Hematopoietic multipotent progenitor cell treated with erythropoietin and hydrocortisone succinate and interleukin-3 and kit ligand, for 4 days (in vitro differentiated cells): ENCODE measurements around the gene KRTAP4-16.
"Not testable (repeated sequence)": the region's sequence is repeated elsewhere in the genome, so short reads cannot be mapped to it uniquely, and the experiment has no call there.

ENCODE experiments used
- DNase-seq: peaks from one replicate; pipeline ENCODE4 v3.0.0-alpha.2; 2015

Gene KRTAP4-16

GRCh38 chr17:41101586-41102259 lies at the start of gene KRTAP4-16:
Gene KRTAP4-16, minus strand, starts transcription at chr17:41102209. Its CDS starts 0 bp downstream, at chr17:41102209.
- DNase-seq = no peak

- DNase-seq = no peak
Measured at GRCh38 chr17:41151525-41151924, 49.5 kb upstream of the KRTAP4-16 start.

- DNase-seq = no peak
Measured at GRCh38 chr17:41150026-41150425, 48.0 kb upstream of the KRTAP4-16 start.

GRCh38 chr17:41149652-41149985 lies 47.6 kb upstream of the KRTAP4-16 start, which contains the start of gene KRTAP4-5:
Gene KRTAP4-5, minus strand, starts transcription at chr17:41149825. Its CDS starts 58 bp downstream, at chr17:41149767.
- no peak for DNase-seq

- DNase-seq = not testable (repeated sequence)
Measured at GRCh38 chr17:41148971-41149651, 47.1 kb upstream of the KRTAP4-16 start.

- no peak for DNase-seq
Measured at GRCh38 chr17:41147531-41148204, 45.7 kb upstream of the KRTAP4-16 start.

GRCh38 chr17:41145261-41145660 lies 43.3 kb upstream of the KRTAP4-16 start:
- no peak for DNase-seq

GRCh38 chr17:41144846-41145245 lies 42.8 kb upstream of the KRTAP4-16 start:
- no peak for DNase-seq

- DNase-seq = no peak
Measured at GRCh38 chr17:41141361-41141760, 39.4 kb upstream of the KRTAP4-16 start.

- DNase-seq = no peak
Measured at GRCh38 chr17:41140360-41141131, 38.5 kb upstream of the KRTAP4-16 start, which contains the start of gene KRTAP4-6. Gene KRTAP4-6, minus strand, starts transcription at chr17:41140544. Its CDS starts 57 bp downstream, at chr17:41140487.

GRCh38 chr17:41139865-41140264 lies 37.9 kb upstream of the KRTAP4-16 start:
- not testable (repeated sequence) for DNase-seq

- no peak for DNase-seq
Measured at GRCh38 chr17:41133880-41134735, 32.1 kb upstream of the KRTAP4-16 start.

GRCh38 chr17:41131979-41132378 lies 30.0 kb upstream of the KRTAP4-16 start:
- no peak for DNase-seq

- no peak for DNase-seq
Measured at GRCh38 chr17:41127371-41127770, 25.4 kb upstream of the KRTAP4-16 start.

GRCh38 chr17:41126412-41126811 lies 24.4 kb upstream of the KRTAP4-16 start:
- DNase-seq = no peak

GRCh38 chr17:41125064-41125463 lies 23.1 kb upstream of the KRTAP4-16 start:
- no peak for DNase-seq

GRCh38 chr17:41123991-41124371 lies 22.0 kb upstream of the KRTAP4-16 start, which contains the start of gene KRTAP4-12:
Gene KRTAP4-12, minus strand, starts transcription at chr17:41124182. Its CDS starts 60 bp downstream, at chr17:41124122.
- not testable (repeated sequence) for DNase-seq

GRCh38 chr17:41123292-41123990 lies 21.4 kb upstream of the KRTAP4-16 start:
- not testable (repeated sequence) for DNase-seq

GRCh38 chr17:41121742-41122141 lies 19.7 kb upstream of the KRTAP4-16 start:
- no peak for DNase-seq

GRCh38 chr17:41119696-41120690 lies 18.0 kb upstream of the KRTAP4-16 start:
- DNase-seq = peak; percentile 55
